Measurements from ENCODE around the gene OR6Y1. TPM values are rescaled to one million over a fixed set of nuclear protein-coding genes. Genes with fewer than 3 reads are reported as not detected.

The OR6Y1 gene
- total RNA-seq, 1 donor from 2014 or later, result not detected

GRCh38 chr1:158506369-158506987, 47.7 kb downstream of the OR6Y1 start:
- Histone ChIP-seq H3K27me3 (no peaks in the 10 kb centered on the region), H3K9me3 (no peaks in the 10 kb centered on the region), H3K36me3 (no peaks in the 10 kb centered on the region), H3K4me3 (no peak overlapping the region), H3K4me1 (no peaks in the 10 kb centered on the region), H3K27ac (no peak overlapping the region)
- DNase-seq (no peak), ATAC-seq (peak; percentile 80)
- intact Hi-C loops (cut with DNase I), result no loop called here
- peak; percentile 46 for TF ChIP-seq CTCF (IDR thresholded peaks at IDR 0.05)

- Histone ChIP-seq H3K27ac (no peak overlapping the region), H3K4me3 (no peak overlapping the region), H3K4me1 (no peaks in the 10 kb centered on the region), H3K9me3 (no peaks in the 10 kb centered on the region), H3K36me3 (no peaks in the 10 kb centered on the region), H3K27me3 (no peaks in the 10 kb centered on the region)
- ATAC-seq (peak; percentile 41), DNase-seq (no peak)
- peak; percentile 21 for TF ChIP-seq CTCF (IDR thresholded peaks at IDR 0.05)
- intact Hi-C loops (cut with DNase I), result no loop called here
Measured at GRCh38 chr1:158496374-158496773, 57.8 kb downstream of the OR6Y1 start.

- H3K27ac ChIP-seq, result no peak overlapping the region
- DNase-seq (no peak), ATAC-seq (no peak)
- intact Hi-C loops (cut with DNase I), result no loop called here
- H3K4me1 ChIP-seq, result no peaks in the 10 kb centered on the region
- no peaks in the 10 kb centered on the region for H3K27me3 ChIP-seq
- no peak overlapping the region for H3K4me3 ChIP-seq
- H3K36me3 ChIP-seq, result no peaks in the 10 kb centered on the region
- H3K9me3 ChIP-seq, result no peaks in the 10 kb centered on the region
- TF ChIP-seq CTCF (IDR thresholded peaks at IDR 0.05), result no peak
Measured at GRCh38 chr1:158494796-158495195, 59.4 kb downstream of the OR6Y1 start.

Other genes with a start within 250 kb of the OR6Y1 start
- 0.61 TPM for gene CD1B, start 222.9 kb downstream of the OR6Y1 start, total RNA-seq
- 3.8 TPM for gene CD1E, start 200.5 kb downstream of the OR6Y1 start, total RNA-seq
- gene OR10T2, start 154.9 kb downstream of the OR6Y1 start, total RNA-seq, result not detected
- not detected for gene OR10K2, start 128.2 kb downstream of the OR6Y1 start, total RNA-seq
- gene OR10K1, start 92.6 kb downstream of the OR6Y1 start, total RNA-seq, result not detected
- gene OR10R2, start 82.2 kb downstream of the OR6Y1 start, total RNA-seq, result not detected
- not detected for gene OR6P1, start 16.2 kb upstream of the OR6Y1 start, total RNA-seq
- gene OR10X1, start 25.5 kb upstream of the OR6Y1 start, total RNA-seq, result not detected
- gene OR10Z1, start 50.9 kb upstream of the OR6Y1 start, total RNA-seq, result not detected
- gene SPTA1, start 132.3 kb upstream of the OR6Y1 start, total RNA-seq, result not detected
- gene OR6K2, start 146.2 kb upstream of the OR6Y1 start, total RNA-seq, result not detected
- 2.3 TPM for gene OR6K3, start 166.3 kb upstream of the OR6Y1 start, total RNA-seq
- gene OR6K6, start 200.3 kb upstream of the OR6Y1 start, total RNA-seq, result not detected
- gene OR6N1, start 217.8 kb upstream of the OR6Y1 start, total RNA-seq, result 2.3 TPM
- 0.72 TPM for gene OR6N2, start 226.8 kb upstream of the OR6Y1 start, total RNA-seq